NCI-H128 (cell line): Measurements from ENCODE around the gene RPL39L.
"Not testable (repeated sequence)": the region's sequence is repeated elsewhere in the genome, so short reads cannot be mapped to it uniquely, and the experiment has no call there.

ENCODE experiments used
- DNase-seq: peaks from one replicate; lab custom pipeline; 2025; ENCODE audit not compliant: unreplicated experiment; lab: John Stamatoyannopoulos, UW

The RPL39L gene

GRCh38 chr3:187145149-187145895 lies 6.0 kb upstream of the RPL39L start:
- DNase-seq: no peak

- no peak for DNase-seq
Observed at GRCh38 chr3:187139895-187140253, 578 bp upstream of the RPL39L start.

GRCh38 chr3:187136936-187137335 lies 2.4 kb downstream of the RPL39L start:
- DNase-seq: no peak

GRCh38 chr3:187136337-187136736 lies 3.0 kb downstream of the RPL39L start:
- no peak for DNase-seq

- DNase-seq: not testable (repeated sequence)
Observed at GRCh38 chr3:187135172-187135690, 4.1 kb downstream of the RPL39L start.

GRCh38 chr3:187133181-187133580 lies 6.1 kb downstream of the RPL39L start:
- DNase-seq: not testable (repeated sequence)

GRCh38 chr3:187132666-187133065 lies 6.6 kb downstream of the RPL39L start:
- no peak for DNase-seq

GRCh38 chr3:187131981-187132380 lies 7.3 kb downstream of the RPL39L start:
- no peak for DNase-seq

GRCh38 chr3:187130346-187131066 lies 8.8 kb downstream of the RPL39L start:
- no peak for DNase-seq

GRCh38 chr3:187125319-187126031 lies 13.8 kb downstream of the RPL39L start:
- no peak for DNase-seq

GRCh38 chr3:187122261-187122660 lies 17.0 kb downstream of the RPL39L start:
- no peak for DNase-seq

- no peak for DNase-seq
Observed at GRCh38 chr3:187120326-187120725, 19.0 kb downstream of the RPL39L start.

GRCh38 chr3:187114511-187114910 lies 24.8 kb downstream of the RPL39L start:
- DNase-seq: no peak

- DNase-seq: no peak
Observed at GRCh38 chr3:187112934-187113793, 26.1 kb downstream of the RPL39L start.

- DNase-seq: no peak
Observed at GRCh38 chr3:187110156-187110555, 29.1 kb downstream of the RPL39L start.

GRCh38 chr3:187107989-187108388 lies 31.3 kb downstream of the RPL39L start:
- DNase-seq: no peak

GRCh38 chr3:187105700-187106099 lies 33.6 kb downstream of the RPL39L start:
- DNase-seq: no peak

- DNase-seq: no peak
Observed at GRCh38 chr3:187104933-187105332, 34.4 kb downstream of the RPL39L start.

- no peak for DNase-seq
Observed at GRCh38 chr3:187104342-187104741, 35.0 kb downstream of the RPL39L start.

GRCh38 chr3:187103251-187103650 lies 36.0 kb downstream of the RPL39L start:
- DNase-seq: no peak
